NCI-H82 treated with DMSO at 0.1 percent for 48 hours (cell line): Measurements from ENCODE around the gene FOXL2NB.
A peak's percentile ranks its signal among the peaks of the same experiment; 100 is the strongest.

Source experiments
- DNase-seq: peaks from one replicate; lab custom pipeline; 2025; ENCODE audit not compliant: unreplicated experiment; lab: John Stamatoyannopoulos, UW

The FOXL2NB gene

DNA sequence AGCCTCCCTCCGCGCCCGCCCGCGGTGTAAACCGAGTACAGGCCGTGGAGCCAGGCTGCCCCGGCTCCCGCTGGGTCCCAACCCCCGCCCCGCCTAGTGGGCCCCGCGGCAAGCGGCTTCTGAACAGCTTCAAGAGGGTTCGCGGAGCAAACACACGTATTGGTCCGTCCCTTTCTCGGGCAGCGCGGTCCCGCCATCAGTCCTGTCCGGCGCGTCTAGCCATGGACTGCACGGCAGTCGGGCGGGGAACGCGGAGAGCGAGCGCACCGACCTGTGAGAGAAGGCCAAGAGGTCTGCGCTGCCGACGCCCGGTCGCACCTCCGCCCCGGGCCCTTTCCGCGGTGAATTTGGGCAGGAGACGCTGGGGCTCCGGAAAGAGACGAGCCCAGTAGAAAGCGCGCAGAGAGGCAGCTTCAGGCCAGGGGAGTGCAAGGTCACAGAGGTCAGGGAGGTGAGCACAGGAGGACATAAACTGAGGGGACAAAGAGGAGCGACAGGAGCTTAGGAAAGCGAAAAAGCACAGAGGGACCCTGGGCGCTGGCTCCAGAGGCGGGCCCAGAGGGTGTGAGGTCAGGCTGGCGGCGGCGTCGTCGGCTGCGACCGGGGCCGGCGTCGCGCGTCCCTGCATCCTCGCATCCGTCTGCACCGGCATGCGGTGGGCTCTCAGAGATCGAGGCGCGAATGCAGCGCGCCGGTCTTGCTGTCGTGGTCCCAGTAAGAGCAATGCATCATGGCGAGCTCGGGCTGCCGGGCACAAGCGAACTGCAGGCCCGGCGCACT lies 1.9 kb upstream of the FOXL2NB start:
- DNase-seq, result no peak

DNA sequence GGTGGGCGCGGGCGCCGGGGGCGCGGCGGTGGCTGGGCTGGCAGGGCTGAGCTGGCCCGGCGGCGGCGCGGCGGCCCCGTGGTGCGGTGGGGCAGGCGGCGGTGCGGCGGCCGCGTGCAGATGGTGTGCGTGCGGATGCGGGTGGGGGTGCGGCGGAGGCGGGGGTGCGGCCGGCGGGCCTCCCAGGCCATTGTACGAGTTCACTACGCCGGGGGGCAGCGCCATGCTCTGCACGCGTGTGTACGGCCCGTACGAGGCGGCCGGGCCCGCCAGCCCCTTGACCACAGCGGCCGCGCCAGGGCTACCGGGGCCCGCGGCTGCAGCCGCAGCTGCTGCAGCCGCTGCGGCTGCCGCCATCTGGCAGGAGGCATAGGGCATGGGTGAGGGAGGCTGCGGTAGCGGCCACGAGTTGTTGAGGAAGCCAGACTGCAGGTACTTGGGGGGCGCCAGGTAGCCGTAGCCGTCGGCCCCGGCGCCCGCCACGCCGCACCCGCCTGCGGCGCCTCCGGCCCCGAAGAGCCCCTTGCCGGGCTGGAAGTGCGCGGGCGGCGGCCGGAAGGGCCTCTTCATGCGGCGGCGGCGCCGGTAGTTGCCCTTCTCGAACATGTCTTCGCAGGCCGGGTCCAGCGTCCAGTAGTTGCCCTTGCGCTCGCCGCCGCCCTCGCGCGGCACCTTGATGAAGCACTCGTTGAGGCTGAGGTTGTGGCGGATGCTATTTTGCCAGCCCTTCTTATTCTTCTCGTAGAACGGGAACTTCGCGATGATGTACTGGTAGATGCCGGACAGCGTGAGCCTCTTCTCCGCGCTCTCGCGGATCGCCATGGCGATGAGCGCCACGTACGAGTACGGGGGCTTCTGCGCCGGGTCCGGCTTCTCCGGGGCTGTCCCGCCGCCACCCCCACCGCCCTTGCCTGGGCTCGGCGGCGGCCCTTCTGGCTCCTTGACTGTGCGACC lies 1.0 kb upstream of the FOXL2NB start:
- no peak for DNase-seq

DNA sequence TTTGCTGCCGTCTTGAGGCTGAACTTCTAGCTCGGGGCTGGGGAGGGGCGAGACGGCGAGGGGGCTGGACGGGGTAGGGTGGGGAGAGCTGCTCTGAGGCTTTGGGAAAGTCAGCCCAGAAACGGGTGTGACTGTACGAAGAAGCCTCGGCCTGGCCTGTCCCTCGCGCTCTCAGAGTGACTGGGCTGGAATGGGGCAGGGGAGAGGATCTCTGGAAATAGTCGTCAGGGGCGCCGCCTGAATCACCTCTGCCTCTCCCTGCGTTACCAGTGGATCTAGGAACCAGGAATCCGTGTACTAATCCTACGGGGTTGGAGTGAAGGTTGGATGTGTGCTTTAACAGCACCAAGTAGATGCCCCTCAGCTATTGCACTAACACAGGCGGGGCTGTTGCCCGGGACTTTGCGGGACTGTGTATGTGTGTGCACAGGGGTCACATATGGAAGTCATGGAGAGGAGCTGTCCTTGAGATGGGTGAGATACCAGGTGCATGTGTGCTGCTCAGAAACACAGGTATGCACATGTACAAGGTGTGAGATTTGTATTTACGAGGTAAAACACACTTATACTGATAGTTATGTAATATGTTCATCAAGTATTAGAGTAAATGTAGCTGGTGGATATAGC lies 591 bp downstream of the FOXL2NB start:
- DNase-seq, result no peak

DNA sequence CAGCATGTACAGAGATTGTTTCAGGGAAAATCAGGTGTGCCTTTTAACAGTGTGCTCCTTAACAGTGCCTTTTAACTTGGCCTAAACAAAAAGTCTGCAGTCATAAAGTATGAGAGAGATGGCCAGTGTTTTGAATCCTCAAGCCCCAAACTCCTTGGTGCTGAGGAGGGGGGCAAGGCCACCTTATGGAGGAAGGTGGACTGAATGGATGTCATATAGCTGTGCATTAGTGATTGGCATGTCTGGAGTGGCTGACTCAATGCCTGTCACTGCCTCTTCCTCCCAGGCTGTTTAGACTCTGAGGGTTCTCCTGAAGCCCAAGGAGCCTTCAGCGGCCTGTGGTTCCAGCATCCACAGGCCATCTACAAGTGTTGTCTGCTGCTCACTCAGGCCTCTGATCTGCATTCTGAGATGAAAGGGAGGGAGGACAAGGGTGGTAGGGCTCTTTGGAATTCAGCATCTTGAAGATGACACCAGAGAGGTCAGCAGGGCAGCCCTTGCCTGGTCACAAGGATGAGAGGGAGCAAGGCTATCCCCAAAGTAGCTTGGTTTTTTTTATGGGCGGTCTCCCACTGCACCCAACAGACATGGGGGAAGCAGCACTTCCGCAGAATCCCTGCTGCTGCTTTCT lies 1.5 kb downstream of the FOXL2NB start:
- no peak for DNase-seq

DNA sequence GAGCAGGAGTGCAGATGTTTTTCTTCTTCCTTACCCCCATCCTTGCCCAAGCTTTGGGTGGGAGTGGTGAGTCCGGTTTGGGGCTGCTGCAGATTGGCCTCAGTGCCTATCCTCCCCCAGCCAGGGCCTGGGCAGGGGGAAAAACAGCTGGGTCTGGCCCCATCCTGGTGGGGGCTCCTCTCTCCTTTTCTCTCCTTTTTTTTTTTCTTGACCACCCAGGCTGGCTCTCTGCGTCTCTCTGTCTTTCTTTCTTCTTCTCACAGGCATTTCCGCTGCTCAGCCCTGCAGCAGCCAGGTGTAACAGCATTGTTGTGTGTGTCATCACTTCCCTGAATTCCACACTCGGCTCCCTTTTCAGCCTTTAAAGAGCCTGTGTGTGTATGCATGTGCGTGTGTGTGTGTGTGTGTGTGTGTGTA lies 2.0 kb downstream of the FOXL2NB start:
- no peak for DNase-seq

DNA sequence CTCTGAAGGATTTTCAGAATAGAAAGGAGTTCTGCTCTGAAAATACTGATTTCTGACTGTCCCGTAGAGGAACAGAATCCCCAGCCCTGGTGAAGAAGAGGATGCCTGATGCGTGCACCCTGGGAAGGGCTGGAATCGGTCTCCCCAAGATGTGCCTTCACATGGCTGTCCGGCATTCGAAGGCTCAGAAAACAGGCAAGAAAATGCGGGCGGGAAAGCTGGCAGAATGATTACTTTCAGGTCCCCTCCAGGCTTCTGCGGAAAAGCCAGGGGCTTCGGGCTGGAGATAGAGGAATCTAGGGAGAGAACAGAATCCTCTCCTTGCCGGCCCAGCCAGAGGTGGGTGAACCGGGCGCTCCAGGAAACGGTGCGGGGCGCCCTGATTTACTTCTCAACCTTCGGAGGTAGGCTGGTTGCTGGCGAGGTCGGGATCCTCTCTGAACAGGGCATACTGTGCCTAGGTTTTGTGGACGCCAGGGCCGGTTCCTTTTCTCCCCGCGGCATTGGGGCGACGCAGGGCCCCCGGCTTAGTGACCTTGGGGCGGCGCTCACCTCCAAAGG lies 2.5 kb downstream of the FOXL2NB start:
- DNase-seq, result no peak

DNA sequence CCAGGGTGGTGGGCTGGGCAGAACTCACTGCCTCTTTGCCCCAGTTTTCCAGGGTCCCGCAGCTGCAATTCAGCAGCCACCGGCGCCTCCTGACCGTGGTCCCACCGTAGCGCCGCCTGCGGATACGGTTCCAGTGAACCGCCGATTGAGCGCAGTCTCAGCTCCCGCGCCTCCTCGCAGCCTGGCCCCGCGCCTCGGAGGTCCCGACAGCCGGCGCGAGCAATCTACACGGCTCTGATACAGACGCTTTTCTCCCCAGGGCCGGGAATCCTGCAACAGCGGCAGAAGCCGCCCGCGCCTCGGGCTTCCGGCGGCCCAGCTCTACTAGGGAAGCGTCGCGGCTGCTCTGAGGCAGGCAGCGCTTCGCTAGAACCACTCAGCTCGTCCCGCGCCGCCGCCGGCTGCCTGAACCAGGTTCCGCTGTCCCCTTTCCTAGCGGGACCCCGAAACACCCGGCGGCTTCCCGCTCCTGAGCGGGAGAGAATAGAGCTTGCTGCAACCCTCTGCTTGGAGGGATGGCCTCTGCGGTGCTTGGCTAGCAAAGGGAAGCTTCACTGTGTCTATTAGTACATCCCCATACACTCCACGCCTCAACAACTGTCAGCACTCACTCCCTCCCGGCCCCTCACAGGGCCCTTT lies 3.1 kb downstream of the FOXL2NB start:
- DNase-seq, result no peak

DNA sequence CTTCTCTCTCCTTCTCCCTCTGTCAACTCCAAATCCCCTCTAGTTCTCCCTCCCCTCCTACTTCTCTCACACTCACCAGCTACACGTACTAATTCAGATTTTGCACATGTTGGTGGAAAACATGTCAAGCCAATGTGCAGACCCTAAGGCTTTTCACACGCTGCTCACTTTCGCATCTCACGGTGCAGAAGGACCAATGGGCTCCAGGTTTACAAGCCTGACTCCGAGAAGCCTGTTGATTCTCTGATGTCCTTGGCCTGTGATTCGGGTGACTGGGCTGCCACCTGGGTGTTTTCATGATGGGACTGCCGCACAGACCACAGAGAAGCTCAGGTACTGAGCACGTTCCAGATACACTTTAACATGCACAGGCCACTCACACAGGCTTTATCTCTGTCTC lies 3.7 kb downstream of the FOXL2NB start:
- DNase-seq, result no peak

DNA sequence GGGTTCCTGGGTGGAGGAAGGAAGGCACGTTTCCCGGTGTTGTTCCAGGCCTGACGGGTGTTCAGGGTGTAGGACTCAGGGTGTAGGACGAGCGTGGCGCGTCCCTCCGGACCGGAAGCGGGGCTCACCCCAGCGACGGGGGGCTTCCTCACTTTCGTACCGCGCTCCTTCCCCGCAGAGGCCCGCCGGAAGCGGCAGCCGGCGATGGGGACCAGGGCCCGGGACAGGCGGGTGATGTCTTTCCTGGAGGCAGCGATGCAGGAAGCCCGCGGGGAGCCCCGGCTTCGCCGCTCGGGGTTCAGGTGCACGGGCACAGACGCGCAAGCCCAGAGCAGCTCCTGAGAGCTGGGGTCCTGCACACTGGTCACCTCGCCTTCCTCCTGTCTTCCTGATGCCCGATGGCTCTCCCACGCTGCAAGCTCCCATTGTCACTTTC lies 13.4 kb downstream of the FOXL2NB start:
- DNase-seq, result no peak

DNA sequence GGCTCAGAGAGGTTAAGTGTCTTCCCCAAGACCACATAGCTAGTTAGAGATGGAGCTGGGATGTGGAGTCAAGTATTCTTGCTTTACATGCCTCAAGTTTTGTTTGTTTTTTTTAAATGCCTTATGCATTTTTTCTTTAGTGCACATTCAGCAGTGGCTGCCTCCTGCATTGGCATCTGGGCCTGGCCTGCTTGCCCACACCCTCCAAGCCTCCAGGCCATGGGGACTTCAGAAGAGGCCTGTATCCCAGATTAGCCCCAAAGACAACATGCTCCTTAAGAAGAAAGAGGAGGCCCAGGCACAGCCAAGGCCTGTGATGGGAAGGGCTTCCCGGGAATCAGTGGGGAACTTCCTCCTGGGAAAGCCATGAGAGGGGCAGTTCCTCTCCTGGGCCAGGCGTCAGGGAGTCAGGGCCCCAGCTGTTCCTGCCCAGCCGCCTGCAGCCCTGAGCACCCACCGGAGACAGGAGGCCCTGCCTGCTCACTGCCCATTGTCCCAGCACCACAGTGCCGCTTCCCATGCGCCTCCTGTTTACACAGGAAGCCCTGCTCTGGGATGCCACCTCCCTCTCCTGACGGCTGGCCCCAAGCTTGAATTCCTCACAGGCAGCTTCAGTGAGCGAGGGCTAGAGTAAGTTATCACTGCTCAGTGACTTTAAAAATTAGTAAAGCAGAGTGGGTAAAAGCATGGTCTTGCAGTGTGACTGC lies 16.0 kb downstream of the FOXL2NB start:
- no peak for DNase-seq

DNA sequence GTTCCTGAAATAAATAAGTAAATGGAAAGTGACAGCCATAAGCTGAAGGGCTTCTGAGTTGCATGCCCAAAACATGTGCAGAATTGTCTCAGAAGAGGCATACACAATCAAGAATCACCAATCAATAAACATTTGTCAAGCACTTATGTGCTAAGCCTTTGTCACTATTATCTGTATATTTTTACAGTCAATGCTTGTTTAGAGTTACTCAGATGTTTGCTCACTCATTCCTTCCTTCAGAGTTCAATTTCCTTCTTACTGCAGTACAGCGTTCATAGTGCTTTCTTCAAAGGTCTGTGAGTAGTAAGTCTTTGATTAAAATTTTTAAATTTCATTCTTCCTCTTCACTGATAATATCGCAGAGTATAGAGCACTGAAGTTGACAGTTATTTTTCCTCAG lies 17.2 kb downstream of the FOXL2NB start:
- no peak for DNase-seq

DNA sequence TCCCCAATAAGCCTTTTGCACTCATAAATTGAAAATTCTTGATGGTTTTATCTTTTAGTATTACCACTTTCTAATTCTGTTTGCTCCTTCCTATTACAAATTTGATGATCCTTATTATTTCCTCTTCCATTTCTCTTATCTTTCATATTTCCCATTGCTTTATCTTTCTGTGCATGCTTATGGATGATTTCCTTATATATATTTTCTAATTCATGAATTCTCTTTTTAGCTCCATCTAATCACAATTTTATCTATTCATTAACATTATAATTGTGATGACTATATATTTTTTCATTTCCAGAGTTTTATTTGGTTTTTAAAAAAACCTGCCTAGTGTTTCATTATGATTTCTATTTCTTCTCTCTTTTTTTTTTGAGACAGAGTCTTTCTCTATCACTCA lies 17.9 kb downstream of the FOXL2NB start:
- no peak for DNase-seq

DNA sequence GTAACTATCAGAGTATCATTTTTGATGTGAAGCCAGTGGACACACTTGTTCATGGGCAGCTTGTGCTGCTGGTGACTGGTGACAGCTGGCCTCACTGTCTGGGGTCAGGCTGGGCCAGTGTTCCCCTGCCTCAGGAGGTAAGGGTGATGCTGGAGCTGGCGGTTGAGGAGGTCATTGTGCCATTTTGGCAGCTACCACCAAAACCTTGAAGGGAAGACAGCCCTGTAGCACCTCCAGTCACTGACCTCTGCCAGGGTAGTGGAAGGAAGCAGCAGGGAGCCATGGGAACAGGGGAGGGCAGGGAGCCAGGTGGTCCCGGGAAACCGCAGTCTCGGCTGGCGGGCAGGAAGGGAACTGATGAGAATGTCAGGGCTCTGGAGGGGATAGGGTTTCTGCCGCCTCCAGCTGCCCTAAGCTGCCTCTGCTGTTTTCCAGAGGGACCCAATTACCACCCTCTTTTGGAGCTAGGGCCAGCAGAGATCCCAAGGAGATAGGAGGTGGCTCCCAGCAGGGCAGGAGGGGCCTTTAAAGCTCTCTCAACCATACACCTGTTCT lies 24.8 kb downstream of the FOXL2NB start:
- DNase-seq, result no peak

DNA sequence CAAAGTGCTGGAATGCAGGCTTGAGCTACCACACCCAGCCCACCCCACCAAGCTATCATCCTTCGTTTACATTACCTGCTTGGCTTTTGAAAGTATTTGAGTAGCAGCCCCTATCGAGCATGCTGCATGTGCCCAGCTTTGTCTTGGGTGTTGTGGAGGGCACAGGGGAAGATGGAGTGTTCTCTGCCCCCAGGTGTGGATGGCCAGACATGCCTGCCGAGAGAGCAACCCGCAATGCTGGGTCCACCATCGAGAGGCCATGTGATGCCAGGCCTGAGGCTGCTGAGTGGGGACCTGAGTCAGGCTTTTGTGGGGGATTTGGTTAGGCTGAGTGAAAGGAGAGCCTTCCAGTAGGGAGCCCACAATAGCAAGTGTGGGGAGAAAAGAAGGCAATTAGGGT lies 25.9 kb downstream of the FOXL2NB start:
- no peak for DNase-seq

DNA sequence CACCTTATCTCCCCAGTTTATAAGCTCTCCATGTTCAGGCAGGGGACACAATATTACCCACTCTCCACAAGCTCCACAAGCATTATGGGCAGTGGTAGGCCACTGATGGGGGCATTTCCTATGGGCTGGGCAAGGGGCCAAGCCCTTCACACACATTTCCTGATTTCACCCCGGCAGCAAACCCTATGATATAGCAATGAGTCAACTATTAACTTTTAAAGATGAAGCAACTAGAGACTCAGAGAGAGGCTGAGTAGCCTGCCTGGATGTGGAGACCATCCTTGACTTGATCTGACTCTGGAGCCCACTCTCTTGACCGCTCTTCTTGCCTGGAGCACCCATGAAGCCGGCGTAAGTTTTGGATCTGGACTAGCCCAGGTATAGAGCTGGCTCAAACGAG lies 27.4 kb downstream of the FOXL2NB start:
- DNase-seq, result no peak

DNA sequence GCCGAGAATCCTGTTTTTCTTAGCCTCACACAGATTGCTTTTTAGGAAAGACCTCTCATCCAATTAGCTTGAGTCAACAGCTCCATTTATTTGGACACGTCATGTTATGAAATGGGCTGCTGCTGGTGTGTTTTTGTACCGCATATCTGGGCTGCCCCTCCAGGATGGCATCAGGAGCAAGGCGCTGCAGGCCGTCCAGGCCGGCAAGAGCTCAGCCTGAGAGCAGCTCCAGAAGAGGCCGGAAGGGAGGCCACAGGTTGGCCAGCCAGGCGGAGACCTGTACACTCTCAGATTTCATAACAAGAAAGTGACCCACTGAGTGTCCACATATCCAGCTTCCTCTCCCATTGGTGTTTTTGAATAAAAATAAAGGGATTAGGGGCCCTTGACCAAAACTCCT lies 28.3 kb downstream of the FOXL2NB start:
- peak; percentile 74 for DNase-seq

DNA sequence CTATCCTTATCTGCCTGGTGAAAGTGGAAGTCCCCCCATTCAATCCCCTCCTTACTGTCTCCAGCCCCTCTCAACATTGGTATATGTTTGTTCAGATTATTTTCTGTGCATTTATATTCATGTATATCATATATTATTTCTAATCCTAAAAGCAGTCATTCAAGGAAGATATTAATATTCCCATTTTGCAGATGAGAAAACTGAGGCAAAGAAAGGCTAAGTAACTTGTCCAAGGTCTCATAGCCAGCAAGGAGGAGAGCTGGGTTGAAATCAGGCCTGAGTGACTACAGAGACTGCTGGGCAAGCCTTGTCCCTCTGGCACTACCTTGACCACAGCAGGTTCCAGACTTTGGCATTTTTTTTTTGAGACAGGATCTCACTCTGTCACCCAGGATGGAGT lies 29.0 kb downstream of the FOXL2NB start:
- no peak for DNase-seq

DNA sequence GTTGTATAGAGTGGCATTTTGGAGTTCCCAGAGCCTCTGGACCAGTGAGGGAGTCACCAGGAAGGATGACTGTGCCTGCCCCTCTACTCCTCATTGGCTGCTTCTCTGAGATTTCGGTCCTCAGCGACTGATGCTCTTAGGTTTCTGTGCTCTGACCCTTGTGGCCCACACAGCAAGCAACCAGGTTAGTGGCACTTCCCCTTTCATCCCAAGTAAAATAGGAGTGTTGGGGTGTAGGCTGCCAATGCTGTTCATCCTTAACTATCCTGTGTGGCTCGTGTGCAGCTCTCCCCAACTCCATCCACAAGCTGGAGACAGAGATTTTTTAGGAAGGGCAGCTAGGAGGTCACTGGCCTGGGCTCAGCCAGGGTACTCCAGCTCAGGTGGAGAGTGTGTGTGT lies 37.8 kb downstream of the FOXL2NB start:
- DNase-seq, result no peak

DNA sequence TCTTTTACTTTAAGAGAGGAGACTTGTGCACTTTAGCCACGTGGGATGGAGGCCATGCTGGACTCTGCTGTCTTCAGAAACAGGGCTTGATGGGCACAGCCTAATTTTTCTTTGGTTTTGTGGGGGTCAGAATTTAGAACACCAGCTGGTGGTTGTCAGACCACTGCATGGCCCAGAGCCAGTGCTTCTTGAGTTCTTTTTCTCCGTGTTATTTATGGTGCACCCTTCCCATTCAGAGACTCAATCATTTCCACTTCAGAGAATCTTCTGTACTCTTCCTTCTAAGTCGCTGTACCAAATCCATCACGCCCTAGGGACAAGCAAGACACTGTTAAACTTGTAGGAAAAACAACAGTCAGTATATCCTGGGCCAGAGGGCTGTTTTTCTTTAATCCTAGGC lies 38.9 kb downstream of the FOXL2NB start:
- DNase-seq, result no peak

DNA sequence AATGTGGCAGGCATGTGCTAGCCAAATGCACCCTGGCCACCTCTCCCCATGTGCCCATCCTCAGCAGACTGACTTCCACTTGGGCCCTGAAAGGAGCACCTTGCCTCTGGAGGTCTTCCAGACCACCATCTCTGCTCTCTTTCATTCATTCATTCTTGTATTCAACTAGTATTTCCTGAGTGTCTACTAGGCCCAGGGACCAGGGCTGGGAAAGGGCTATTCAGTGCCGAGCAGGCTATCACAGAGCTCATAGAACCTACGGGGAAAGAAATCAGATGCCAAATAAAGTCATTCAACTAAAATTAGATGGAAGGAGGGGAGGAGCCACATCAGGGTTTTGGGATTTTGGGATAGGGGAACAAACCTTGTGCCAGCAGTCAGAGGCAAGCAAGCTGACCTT lies 40.2 kb downstream of the FOXL2NB start:
- no peak for DNase-seq
